Kidney (tissue), 14 donors: ENCODE results near the gene ANKRD6. TPM values are rescaled to one million over a fixed set of nuclear protein-coding genes. Genes with fewer than 3 reads are reported as not detected.

Experiments used
- DNase-seq, 5 donors: peaks; one replicate each; pipeline ENCODE4 v3.0.0-alpha.2; 2013 to 2020
- FAIRE-seq: peaks from 2 replicates; lab custom pipeline; 2012; peaks lifted over from hg19 to GRCh38; lab: Jason Lieb, UNC
- H3K27ac ChIP-seq, 2 donors: one replicate each; pipeline ENCODE4 v1.7.0; 2013; ENCODE audit warnings: low read depth in 2 of 2, low read length in 2 of 2, inconsistent platforms in 1 of 2
- H3K27me3 ChIP-seq: one replicate; pipeline ENCODE4 v1.7.1; 2013; ENCODE audit warnings: low read length, inconsistent platforms; ENCODE audit not compliant: control insufficient read depth, insufficient read depth
- H3K36me3 ChIP-seq, 3 donors: one replicate each; pipeline versions ENCODE4 v1.7.0 to v1.7.1; 2013; ENCODE audit warnings: low read length in 3 of 3, control low read depth in 1 of 3, inconsistent platforms in 1 of 3; ENCODE audit not compliant: insufficient read depth in 3 of 3, control insufficient read depth in 2 of 3
- H3K4me1 ChIP-seq, 3 donors: one replicate each; pipeline versions ENCODE4 v1.7.0 to v1.7.1; 2013; ENCODE audit warnings: low read length in 3 of 3, inconsistent platforms in 1 of 3, low read depth in 1 of 3; ENCODE audit not compliant: control insufficient read depth in 2 of 3, insufficient read depth in 2 of 3
- H3K4me3 ChIP-seq, 3 donors: one replicate each; pipeline versions ENCODE4 v1.7.0 to v1.8.1; 2013; ENCODE audit warnings: low read length in 3 of 3, control low read depth in 1 of 3, inconsistent platforms in 1 of 3
- H3K9ac ChIP-seq, 3 donors: one replicate each; pipeline versions ENCODE4 v1.7.0 to v1.7.1; 2013; ENCODE audit warnings: low read length in 3 of 3, control low read depth in 1 of 3, inconsistent platforms in 1 of 3
- H3K9me3 ChIP-seq, 3 donors: one replicate each; pipeline versions ENCODE4 v1.7.0 to v1.7.1; 2013; ENCODE audit warnings: low read length in 3 of 3, control low read depth in 1 of 3, inconsistent platforms in 1 of 3; ENCODE audit not compliant: control insufficient read depth in 2 of 3, insufficient read depth in 1 of 3
- intact Hi-C: fragments of 100-400 bp; cut with DNase I; formaldehyde crosslinking; loops from one replicate; pipeline ENCODE4 v1.11.1; 2022
- polyA plus RNA-seq: library from polyadenylated mRNA; stranded (reverse); fragments of 350-450 nt; fragmentation: Illumina TruSeq; extraction: RNeasy Lipid Tissue Mini Kit (QIAGEN cat#74804); gene quantifications from one replicate; pipeline ENCODE4 v1.2.3, GENCODE V29; 2014; ENCODE audit warnings: low read depth, low replicate concordance; ENCODE audit not compliant: insufficient read depth
- total RNA-seq: library from RNA; stranded (reverse); fragmentation: NEBNext Ultra II Directional; extraction: Animal tissue kit (Norgen Biotek cat#: 25700); gene quantifications from one replicate; pipeline ENCODE4 v1.2.1, GENCODE V29; 2021
- TF ChIP-seq, protein P1 (sequence below): IDR thresholded peaks from 3 replicates; pipeline ENCODE4 v1.5.1; 2012; ENCODE audit warnings: mild to moderate bottlenecking, moderate library complexity, borderline replicate concordance; ENCODE audit not compliant: insufficient read depth; ENCODE audit errors: extremely low read depth
- donor health status: control.
- donor health status: control.
- donor health status: control.
- donor health status: control.
- donor health status: control.
- donor health status: DM: yes; HTN: yes; CAD: no.
- donor health status: Normal renal cell carcinoma (clear cell type).

Gene ANKRD6
- total and polyA plus RNA-seq, 2 donors from 2014 or later = 10.3 to 29.5 TPM

- FAIRE-seq (no peak), DNase-seq (no peak)
- intact Hi-C loops = no loop called here
- Histone ChIP-seq H3K4me3 (no peak overlapping the region), H3K4me1 (no peaks in the 10 kb centered on the region), H3K9ac (no peak overlapping the region), H3K27me3 (no peaks in the 10 kb centered on the region), H3K9me3 (no peaks in the 10 kb centered on the region), H3K36me3 (no peaks in the 10 kb centered on the region), H3K27ac (no peak overlapping the region)
- TF ChIP-seq, protein P1, sequence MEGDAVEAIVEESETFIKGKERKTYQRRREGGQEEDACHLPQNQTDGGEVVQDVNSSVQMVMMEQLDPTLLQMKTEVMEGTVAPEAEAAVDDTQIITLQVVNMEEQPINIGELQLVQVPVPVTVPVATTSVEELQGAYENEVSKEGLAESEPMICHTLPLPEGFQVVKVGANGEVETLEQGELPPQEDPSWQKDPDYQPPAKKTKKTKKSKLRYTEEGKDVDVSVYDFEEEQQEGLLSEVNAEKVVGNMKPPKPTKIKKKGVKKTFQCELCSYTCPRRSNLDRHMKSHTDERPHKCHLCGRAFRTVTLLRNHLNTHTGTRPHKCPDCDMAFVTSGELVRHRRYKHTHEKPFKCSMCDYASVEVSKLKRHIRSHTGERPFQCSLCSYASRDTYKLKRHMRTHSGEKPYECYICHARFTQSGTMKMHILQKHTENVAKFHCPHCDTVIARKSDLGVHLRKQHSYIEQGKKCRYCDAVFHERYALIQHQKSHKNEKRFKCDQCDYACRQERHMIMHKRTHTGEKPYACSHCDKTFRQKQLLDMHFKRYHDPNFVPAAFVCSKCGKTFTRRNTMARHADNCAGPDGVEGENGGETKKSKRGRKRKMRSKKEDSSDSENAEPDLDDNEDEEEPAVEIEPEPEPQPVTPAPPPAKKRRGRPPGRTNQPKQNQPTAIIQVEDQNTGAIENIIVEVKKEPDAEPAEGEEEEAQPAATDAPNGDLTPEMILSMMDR = no peak
Measured at GRCh38 chr6:89536231-89536630, 103.3 kb downstream of the ANKRD6 start.

GRCh38 chr6:89539779-89540178 lies 106.8 kb downstream of the ANKRD6 start:
- H3K27ac ChIP-seq = no peak overlapping the region
- FAIRE-seq (no peak), DNase-seq (no peak)
- no peaks in the 10 kb centered on the region for H3K27me3 ChIP-seq
- no peak overlapping the region for H3K9ac ChIP-seq
- H3K4me1 ChIP-seq = no peaks in the 10 kb centered on the region
- TF ChIP-seq, protein P1 = no peak
- no peaks in the 10 kb centered on the region for H3K9me3 ChIP-seq
- no peak overlapping the region for H3K4me3 ChIP-seq
- intact Hi-C loops = no loop called here
- H3K36me3 ChIP-seq = no peaks in the 10 kb centered on the region

DNA sequence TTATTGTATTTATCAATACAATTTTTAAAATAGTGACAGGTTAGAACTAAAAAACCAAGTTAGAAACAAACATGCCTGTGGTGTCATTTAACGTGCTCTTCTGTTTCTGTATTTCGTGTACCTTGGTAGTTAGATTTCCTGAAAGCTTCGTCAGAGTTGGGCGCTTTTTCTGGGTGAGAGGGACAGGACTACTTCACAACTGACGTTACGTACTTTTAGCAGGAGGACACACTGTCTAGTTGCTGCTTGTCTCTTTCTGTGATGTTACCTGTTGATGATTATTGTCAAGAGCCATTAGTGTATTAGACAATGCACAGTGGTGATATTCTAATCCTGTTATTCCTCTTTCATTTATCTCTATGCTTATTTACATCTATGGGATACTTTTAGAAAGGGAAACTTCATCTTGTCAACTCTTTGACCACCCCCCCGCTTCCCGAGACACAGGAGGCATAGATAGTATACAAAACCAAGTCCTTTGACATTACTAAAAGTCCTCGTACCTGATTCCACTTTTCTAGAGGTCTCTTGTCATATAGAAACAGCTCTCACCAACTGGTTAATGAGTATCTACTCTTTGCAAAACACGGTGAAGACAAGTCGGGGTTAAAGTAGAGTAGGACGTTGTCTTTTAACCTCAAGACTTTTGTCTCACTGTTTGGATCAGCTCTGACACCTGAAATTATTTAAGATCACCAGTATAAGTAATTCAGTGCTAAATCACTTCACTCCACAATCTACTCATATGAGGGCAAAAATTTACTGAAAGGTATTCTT lies 109.3 kb downstream of the ANKRD6 start:
- DNase-seq = no peak
- Histone ChIP-seq H3K27me3 (no peaks in the 10 kb centered on the region), H3K36me3 (no peaks in the 10 kb centered on the region), H3K27ac (no peak overlapping the region), H3K4me3 (peak overlapping the region in 2 of 3 donors; percentile 13 to 23), H3K4me1 (no peaks in the 10 kb centered on the region), H3K9ac (no peak overlapping the region), H3K9me3 (no peaks in the 10 kb centered on the region)
- intact Hi-C loops = no loop called here
- TF ChIP-seq, protein P1 = no peak
- no peak for FAIRE-seq
